KOPT-K1 (cell line): ENCODE data around the gene GRIK1.

Experiments used
- H3K27ac ChIP-seq: fragments of 200-600 bp; sonication (generic); 2 replicates; pipeline ENCODE4 v1.5.1; 2016; ENCODE audit warnings: antibody characterized with exemption, mild to moderate bottlenecking, low read depth, low read length; ENCODE audit not compliant: poor library complexity, severe bottlenecking
- H3K36me3 ChIP-seq: fragments of 200-600 bp; sonication (generic); 2 replicates; pipeline ENCODE4 v1.5.1; 2017; ENCODE audit warnings: antibody characterized with exemption, mild to moderate bottlenecking, low read length, moderate library complexity; ENCODE audit not compliant: insufficient read depth
- H3K9me3 ChIP-seq: fragments of 200-600 bp; sonication (generic); 2 replicates; pipeline ENCODE4 v1.5.1; 2017; ENCODE audit warnings: antibody characterized with exemption, low read length, mild to moderate bottlenecking; ENCODE audit not compliant: insufficient read depth, poor library complexity, severe bottlenecking

Gene GRIK1

DNA sequence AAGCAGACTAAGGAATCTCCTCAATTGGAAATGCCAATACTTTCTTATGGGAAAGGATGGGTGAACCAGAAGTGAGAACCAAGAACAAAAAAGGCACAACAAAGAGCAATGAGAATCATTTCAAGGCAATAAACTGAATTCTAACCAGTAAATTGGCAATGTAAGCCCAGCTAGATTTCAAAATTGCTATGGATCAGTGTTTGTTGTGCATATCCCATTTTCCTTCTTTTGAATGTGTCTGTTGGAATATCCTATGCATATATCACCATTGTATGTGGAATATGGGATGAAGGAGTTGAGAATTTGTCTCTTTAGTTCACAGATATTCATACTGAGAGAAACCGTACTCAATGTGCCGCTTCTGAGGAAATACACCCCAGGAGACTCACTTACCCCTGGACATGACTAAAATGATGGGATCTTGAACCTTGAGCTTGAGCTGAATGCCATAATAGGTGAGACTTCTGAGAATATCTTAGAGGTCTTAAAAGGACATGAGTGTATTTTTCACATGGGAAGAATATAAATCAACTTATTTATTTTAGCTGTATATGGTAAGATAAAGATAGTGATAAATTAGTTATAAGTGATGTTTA lies 425.0 kb downstream of the GRIK1 start:
- Histone ChIP-seq H3K27ac (no peak overlapping the region), H3K36me3 (no peaks in the 10 kb centered on the region), H3K9me3 (peaks cover 23% of the 10 kb centered on the region)

DNA sequence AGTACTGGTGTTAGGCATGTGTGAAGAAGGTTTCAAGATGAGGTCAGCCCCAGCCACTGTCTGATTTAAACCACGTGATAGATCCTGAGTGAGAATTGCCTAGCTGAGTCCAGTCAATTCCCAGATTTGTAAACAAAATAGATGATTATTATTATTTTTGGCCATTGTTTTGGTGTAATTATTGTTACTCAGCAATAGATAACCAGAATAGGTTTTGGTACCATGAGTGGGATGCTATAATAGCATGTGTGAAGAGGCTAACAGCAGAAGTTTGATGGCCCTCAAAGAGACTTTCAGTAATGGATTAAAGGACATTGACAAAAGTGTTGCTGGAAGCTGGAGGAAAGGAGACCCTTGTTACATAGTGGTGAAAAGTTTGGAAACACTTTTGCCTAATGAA lies 426.3 kb downstream of the GRIK1 start:
- Histone ChIP-seq H3K27ac (no peak overlapping the region), H3K36me3 (no peaks in the 10 kb centered on the region), H3K9me3 (peaks cover 23% of the 10 kb centered on the region)

- no peaks in the 10 kb centered on the region for H3K36me3 ChIP-seq
- no peak overlapping the region for H3K27ac ChIP-seq
Measured at GRCh38 chr21:29511096-29511495, 428.7 kb downstream of the GRIK1 start.

GRCh38 chr21:29509121-29509520 lies 430.7 kb downstream of the GRIK1 start:
- H3K9me3 ChIP-seq = peaks cover 8% of the 10 kb centered on the region
- no peaks in the 10 kb centered on the region for H3K36me3 ChIP-seq
- H3K27ac ChIP-seq = no peak overlapping the region

More at GRCh38 chr21:29511096-29511495, 428.7 kb downstream of the GRIK1 start:
- peaks cover 23% of the 10 kb centered on the region for H3K9me3 ChIP-seq

- H3K36me3 ChIP-seq = no peaks in the 10 kb centered on the region
- H3K9me3 ChIP-seq = peaks cover 2% of the 10 kb centered on the region
- H3K27ac ChIP-seq = no peak overlapping the region
Measured at GRCh38 chr21:29508301-29508700, 431.5 kb downstream of the GRIK1 start.

GRCh38 chr21:29506947-29507346 lies 432.8 kb downstream of the GRIK1 start:
- Histone ChIP-seq H3K9me3 (no peaks in the 10 kb centered on the region), H3K27ac (no peak overlapping the region), H3K36me3 (no peaks in the 10 kb centered on the region)

DNA sequence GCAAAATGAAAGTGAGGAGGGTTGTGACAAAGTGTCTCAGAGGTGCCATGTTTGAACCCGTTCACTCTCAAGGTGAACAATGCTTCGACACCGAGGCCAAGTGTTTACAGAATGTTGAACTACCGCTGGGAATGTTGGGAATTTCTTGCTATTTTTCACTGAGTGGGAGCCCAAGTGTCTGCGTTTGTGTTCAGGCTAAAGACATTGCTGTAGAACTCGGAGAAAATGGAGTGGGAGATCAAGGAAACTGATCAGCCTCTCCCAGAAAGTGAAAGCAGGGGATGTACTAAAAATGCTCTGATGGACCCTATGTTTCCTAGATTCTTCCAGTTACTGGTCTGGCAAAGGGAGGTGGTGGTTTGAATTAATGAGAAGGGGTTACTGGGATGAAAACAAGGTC lies 433.6 kb downstream of the GRIK1 start:
- H3K9me3 ChIP-seq = no peaks in the 10 kb centered on the region
- no peak overlapping the region for H3K27ac ChIP-seq
- no peaks in the 10 kb centered on the region for H3K36me3 ChIP-seq

- no peaks in the 10 kb centered on the region for H3K36me3 ChIP-seq
- no peaks in the 10 kb centered on the region for H3K9me3 ChIP-seq
- H3K27ac ChIP-seq = no peak overlapping the region
Measured at GRCh38 chr21:29504751-29505321, 435.0 kb downstream of the GRIK1 start.

DNA sequence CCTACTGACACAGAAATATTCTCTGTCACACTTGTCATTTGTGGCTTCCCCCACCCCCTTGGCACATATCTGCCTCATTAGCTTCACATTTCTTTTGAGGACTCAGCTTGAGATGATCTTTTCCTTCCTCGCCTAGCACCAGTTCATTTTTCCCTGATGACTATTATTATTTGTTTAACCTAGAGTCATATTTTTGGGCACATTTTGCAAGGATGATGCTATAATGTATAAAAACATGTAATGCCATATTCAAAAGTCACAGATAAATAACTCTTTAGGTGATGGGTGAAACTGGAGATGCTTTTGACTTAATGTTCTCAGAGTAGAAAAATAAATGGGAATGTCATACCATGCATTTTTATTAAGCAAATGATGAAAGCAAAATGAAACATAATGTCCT lies 438.3 kb downstream of the GRIK1 start:
- Histone ChIP-seq H3K27ac (no peak overlapping the region), H3K36me3 (no peaks in the 10 kb centered on the region), H3K9me3 (no peaks in the 10 kb centered on the region)

GRCh38 chr21:29499734-29500343 lies 440.0 kb downstream of the GRIK1 start:
- H3K27ac ChIP-seq = no peak overlapping the region
- H3K36me3 ChIP-seq = no peaks in the 10 kb centered on the region
- H3K9me3 ChIP-seq = no peaks in the 10 kb centered on the region

DNA sequence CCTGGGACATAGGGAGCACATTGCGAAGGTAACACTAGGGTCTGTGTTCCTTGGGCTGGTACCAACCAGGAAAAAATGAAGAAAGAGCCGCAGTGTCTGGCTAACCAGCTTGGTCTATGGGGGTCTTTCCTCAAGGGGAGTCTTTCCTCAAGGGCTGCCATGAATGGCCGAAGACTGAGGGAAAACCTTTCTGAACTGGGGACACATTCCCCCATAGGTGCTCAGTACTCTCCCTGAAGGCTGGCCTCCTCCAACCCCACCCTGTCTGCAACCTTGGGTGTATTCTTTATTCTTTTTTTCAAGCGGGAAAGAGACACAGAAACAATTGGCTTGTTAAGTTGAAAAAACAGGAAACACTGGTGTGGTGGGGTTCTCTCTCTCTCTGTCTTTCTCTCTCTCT lies 440.6 kb downstream of the GRIK1 start:
- H3K36me3 ChIP-seq = no peaks in the 10 kb centered on the region
- no peaks in the 10 kb centered on the region for H3K9me3 ChIP-seq
- no peak overlapping the region for H3K27ac ChIP-seq

GRCh38 chr21:29496337-29496736 lies 443.5 kb downstream of the GRIK1 start:
- no peaks in the 10 kb centered on the region for H3K36me3 ChIP-seq
- H3K9me3 ChIP-seq = no peaks in the 10 kb centered on the region
- no peak overlapping the region for H3K27ac ChIP-seq

DNA sequence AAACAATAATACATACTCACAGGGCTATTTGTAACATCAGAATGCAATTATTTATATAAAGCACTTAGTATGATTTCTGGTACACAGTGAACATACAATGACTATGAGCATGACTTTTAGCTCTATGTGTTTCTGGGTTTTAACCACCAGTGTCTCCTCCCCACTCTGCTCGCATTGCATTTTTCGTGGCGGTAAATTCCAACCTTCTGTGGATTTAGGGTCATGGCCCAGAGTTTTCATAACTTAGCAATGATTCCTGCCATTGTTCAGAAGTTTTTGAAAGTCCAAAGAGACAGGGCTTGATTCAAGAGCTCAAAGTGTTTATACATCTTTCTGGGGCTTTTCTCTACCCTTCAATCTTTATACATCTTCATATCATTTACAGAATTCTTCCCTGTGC lies 449.8 kb downstream of the GRIK1 start:
- Histone ChIP-seq H3K9me3 (peaks cover 1% of the 10 kb centered on the region), H3K36me3 (no peaks in the 10 kb centered on the region), H3K27ac (no peak overlapping the region)

- H3K9me3 ChIP-seq = peaks cover 14% of the 10 kb centered on the region
- no peak overlapping the region for H3K27ac ChIP-seq
- no peaks in the 10 kb centered on the region for H3K36me3 ChIP-seq
Measured at GRCh38 chr21:29487154-29487553, 452.6 kb downstream of the GRIK1 start.
